Parathyroid adenoma (tissue), 2 donors: Measurements from ENCODE around the gene ATF5.

ENCODE experiments used
- H2AFZ ChIP-seq: fragments of 300-600 bp; sonication (generic); one replicate; pipeline ENCODE4 v1.7.0; 2017; ENCODE audit warnings: antibody characterized with exemption, mild to moderate bottlenecking
- H3K27ac ChIP-seq: fragments of 300-600 bp; sonication (generic); one replicate; pipeline ENCODE4 v1.7.0; 2017
- H3K27me3 ChIP-seq: fragments of 300-600 bp; sonication (generic); one replicate; pipeline ENCODE4 v1.7.0; 2017; ENCODE audit warnings: low read length; ENCODE audit not compliant: control insufficient read depth, insufficient read depth
- H3K36me3 ChIP-seq: fragments of 300-600 bp; sonication (generic); one replicate; pipeline ENCODE4 v1.7.0; 2017; ENCODE audit warnings: low read length; ENCODE audit not compliant: control insufficient read depth, insufficient read depth
- H3K4me1 ChIP-seq: fragments of 300-600 bp; sonication (generic); one replicate; pipeline ENCODE4 v1.7.0; 2017; ENCODE audit warnings: control low read depth
- H3K4me2 ChIP-seq: fragments of 300-600 bp; sonication (generic); one replicate; pipeline ENCODE4 v1.7.0; 2017; ENCODE audit warnings: low read length
- H3K4me3 ChIP-seq: fragments of 300-600 bp; sonication (generic); one replicate; pipeline ENCODE4 v1.7.0; 2017; ENCODE audit warnings: low read depth, low read length
- H3K79me2 ChIP-seq: fragments of 300-600 bp; sonication (generic); one replicate; pipeline ENCODE4 v1.7.0; 2017; ENCODE audit warnings: control low read depth
- H3K9ac ChIP-seq: fragments of 300-600 bp; sonication (generic); one replicate; pipeline ENCODE4 v1.7.0; 2017; ENCODE audit warnings: mild to moderate bottlenecking
- H3K9me3 ChIP-seq: fragments of 300-600 bp; sonication (generic); one replicate; pipeline ENCODE4 v1.7.0; 2017; ENCODE audit warnings: low read length; ENCODE audit not compliant: control insufficient read depth
- TF ChIP-seq, protein P1 (sequence below): fragments of 300-600 bp; sonication (generic); IDR thresholded peaks from one replicate; pipeline ENCODE4 v1.7.0; 2017; ENCODE audit warnings: antibody characterized with exemption, mild to moderate bottlenecking
- donor health status: primary hyperparathyroidism.

Gene ATF5

DNA sequence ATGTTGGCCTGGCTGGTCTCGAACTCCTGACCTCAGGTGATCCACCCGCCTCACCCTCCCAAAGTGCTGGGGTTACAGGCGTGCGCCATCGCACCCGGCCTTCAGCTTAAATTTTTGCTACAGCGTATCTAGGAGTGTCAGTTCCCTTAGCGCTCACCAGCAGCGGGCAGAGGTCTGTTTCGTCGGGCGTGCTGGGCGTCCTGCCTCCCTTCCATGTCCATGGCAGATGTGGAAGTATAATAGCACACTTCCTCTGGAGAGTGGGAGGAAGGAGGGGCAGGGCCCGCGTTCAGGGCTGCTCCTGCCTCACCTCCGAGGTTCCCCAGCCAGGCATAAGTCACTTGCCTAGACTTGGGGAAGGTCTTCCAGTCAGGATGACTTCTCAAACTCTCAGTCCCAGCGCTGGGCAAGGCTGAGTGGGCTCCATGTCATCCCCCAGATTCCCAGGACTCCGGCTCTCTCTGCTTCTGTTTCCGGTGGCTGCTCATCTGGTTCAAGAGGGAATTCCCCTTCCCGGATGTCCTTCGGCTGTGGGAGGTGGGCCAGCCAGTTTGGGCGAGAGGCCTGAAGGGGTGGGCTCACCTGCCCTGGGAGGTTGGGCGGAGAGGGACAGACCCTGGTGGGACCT, 41.9 kb upstream of the ATF5 start:
- Histone ChIP-seq H3K27me3 (no peaks in the 10 kb centered on the region), H3K9me3 (no peaks in the 10 kb centered on the region), H3K9ac (no peak overlapping the region), H3K4me1 (no peaks in the 10 kb centered on the region), H3K36me3 (no peaks in the 10 kb centered on the region), H3K4me2 (no peak overlapping the region), H3K79me2 (no peaks in the 10 kb centered on the region), H3K4me3 (no peak overlapping the region), H3K27ac (no peak overlapping the region), H2AFZ (no peak overlapping the region)
- TF ChIP-seq, protein P1, sequence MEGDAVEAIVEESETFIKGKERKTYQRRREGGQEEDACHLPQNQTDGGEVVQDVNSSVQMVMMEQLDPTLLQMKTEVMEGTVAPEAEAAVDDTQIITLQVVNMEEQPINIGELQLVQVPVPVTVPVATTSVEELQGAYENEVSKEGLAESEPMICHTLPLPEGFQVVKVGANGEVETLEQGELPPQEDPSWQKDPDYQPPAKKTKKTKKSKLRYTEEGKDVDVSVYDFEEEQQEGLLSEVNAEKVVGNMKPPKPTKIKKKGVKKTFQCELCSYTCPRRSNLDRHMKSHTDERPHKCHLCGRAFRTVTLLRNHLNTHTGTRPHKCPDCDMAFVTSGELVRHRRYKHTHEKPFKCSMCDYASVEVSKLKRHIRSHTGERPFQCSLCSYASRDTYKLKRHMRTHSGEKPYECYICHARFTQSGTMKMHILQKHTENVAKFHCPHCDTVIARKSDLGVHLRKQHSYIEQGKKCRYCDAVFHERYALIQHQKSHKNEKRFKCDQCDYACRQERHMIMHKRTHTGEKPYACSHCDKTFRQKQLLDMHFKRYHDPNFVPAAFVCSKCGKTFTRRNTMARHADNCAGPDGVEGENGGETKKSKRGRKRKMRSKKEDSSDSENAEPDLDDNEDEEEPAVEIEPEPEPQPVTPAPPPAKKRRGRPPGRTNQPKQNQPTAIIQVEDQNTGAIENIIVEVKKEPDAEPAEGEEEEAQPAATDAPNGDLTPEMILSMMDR: no peak

DNA sequence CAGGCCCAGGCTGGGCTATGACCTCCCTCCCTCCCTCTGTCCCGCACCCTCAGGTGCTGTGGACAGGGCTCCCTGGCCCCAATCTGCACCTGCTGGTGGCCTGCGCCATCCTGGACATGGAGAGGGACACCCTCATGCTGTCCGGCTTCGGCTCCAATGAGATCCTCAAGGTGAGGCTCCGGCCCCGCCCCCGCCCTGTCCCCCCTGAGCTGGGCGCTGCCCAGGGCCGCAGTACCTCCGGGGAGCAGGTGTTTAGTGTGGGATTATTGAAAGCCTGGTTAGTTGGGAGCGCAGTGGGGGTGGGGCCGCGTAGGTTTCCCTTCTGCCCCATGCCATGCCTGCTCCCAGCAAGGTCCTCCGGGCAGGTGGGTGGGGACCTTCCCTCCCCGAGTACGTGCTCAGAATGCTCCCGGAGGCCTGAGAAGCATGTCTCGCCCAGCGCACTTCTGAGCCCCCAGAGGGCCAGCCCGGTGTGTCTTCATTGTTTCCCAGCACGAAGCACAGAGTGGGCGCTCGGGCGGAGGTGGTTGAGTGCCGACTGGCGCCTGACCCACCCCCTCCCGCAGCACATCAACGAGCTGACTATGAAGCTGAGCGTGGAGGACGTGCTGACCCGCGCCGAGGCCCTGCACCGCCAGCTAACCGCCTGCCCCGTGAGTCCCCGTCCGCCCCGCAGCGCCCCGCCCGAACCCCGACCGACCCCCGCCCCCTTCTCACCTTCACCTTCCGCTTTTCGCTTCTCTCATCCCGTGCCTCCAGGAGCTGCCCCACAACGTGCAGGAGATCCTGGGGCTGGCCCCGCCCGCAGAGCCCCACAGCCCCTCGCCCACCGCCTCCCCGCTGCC, 41.1 kb upstream of the ATF5 start:
- H3K4me3 ChIP-seq: no peak overlapping the region
- no peak overlapping the region for H3K4me2 ChIP-seq
- no peak overlapping the region for H3K27ac ChIP-seq
- no peak overlapping the region for H3K9ac ChIP-seq
- H3K79me2 ChIP-seq: no peaks in the 10 kb centered on the region
- TF ChIP-seq, protein P1: no peak
- no peaks in the 10 kb centered on the region for H3K4me1 ChIP-seq
- H3K9me3 ChIP-seq: no peaks in the 10 kb centered on the region
- no peak overlapping the region for H2AFZ ChIP-seq
- H3K36me3 ChIP-seq: no peaks in the 10 kb centered on the region
- no peaks in the 10 kb centered on the region for H3K27me3 ChIP-seq

- no peak overlapping the region for H3K4me3 ChIP-seq
- H3K27ac ChIP-seq: no peak overlapping the region
- no peaks in the 10 kb centered on the region for H3K36me3 ChIP-seq
- H3K4me1 ChIP-seq: no peaks in the 10 kb centered on the region
- no peaks in the 10 kb centered on the region for H3K79me2 ChIP-seq
- TF ChIP-seq, protein P1: no peak
- no peaks in the 10 kb centered on the region for H3K27me3 ChIP-seq
- H3K9ac ChIP-seq: no peak overlapping the region
- no peak overlapping the region for H3K4me2 ChIP-seq
- H3K9me3 ChIP-seq: no peaks in the 10 kb centered on the region
- H2AFZ ChIP-seq: no peak overlapping the region
These were observed 40.5 kb upstream of the ATF5 start for GRCh38 chr19:49888510-49888824.

DNA sequence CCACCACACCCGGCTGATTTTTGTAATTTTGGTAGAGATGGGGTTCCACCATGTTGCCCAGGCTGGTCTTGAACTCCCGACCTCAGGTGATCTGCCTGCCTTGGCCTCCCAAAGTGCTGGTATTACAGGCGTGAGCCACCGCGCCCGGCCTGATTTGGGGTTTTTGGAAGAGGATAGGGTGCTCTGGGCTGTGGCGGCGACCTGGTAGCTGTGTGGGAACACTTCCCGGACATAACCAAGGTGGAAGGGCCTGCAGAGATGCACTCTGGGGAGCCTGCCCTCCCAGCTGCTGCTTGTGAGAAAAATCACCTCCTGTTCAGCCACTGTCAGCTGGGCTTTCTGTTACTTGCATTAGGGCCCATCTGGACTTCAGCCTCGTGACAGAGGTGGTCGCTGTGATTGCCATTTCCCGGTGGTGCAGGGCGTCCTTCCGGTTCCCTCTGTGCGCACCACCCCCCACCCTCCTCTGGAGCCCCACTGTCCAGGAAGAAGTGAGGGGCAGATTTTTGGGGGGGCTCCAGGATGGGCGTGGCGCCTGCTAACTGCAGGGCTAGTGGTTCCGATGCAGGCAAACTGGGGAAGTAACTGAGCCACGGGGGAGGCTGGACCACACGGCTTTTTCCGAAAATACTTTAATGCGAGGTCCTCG, 39.8 kb upstream of the ATF5 start:
- Histone ChIP-seq H3K4me3 (no peak overlapping the region), H3K4me1 (no peaks in the 10 kb centered on the region), H3K79me2 (no peaks in the 10 kb centered on the region), H3K27me3 (no peaks in the 10 kb centered on the region), H3K9me3 (no peaks in the 10 kb centered on the region), H3K27ac (no peak overlapping the region), H2AFZ (no peak overlapping the region), H3K36me3 (no peaks in the 10 kb centered on the region), H3K4me2 (no peak overlapping the region), H3K9ac (no peak overlapping the region)
- TF ChIP-seq, protein P1: no peak
